ENCODE data around the gene RNF145.

DNA sequence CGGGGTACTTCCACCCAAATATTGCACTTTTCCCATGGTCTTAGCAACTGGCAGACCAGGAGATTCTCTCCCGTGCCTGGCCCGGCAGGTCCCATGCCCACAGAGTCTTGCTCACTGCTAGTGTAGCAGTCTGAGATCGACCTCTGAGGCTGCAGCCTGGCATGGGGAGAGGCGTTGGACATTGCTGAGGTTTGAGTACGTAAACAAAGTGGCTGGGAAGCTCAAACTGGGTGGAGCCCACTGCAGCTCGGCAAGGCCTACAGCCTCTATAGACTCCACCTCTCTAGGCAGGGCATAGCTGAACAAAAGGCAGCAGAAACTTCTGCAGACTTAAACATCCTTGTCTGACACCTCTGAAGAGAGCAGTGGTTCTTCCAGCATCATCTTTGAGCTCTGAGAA is 69.6 kb downstream of the RNF145 start:
- TF ChIP-seq, protein P1, sequence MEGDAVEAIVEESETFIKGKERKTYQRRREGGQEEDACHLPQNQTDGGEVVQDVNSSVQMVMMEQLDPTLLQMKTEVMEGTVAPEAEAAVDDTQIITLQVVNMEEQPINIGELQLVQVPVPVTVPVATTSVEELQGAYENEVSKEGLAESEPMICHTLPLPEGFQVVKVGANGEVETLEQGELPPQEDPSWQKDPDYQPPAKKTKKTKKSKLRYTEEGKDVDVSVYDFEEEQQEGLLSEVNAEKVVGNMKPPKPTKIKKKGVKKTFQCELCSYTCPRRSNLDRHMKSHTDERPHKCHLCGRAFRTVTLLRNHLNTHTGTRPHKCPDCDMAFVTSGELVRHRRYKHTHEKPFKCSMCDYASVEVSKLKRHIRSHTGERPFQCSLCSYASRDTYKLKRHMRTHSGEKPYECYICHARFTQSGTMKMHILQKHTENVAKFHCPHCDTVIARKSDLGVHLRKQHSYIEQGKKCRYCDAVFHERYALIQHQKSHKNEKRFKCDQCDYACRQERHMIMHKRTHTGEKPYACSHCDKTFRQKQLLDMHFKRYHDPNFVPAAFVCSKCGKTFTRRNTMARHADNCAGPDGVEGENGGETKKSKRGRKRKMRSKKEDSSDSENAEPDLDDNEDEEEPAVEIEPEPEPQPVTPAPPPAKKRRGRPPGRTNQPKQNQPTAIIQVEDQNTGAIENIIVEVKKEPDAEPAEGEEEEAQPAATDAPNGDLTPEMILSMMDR (IDR thresholded peaks at IDR 0.05) = no peak
- TF ChIP-seq POLR2A (IDR thresholded peaks at IDR 0.05) = no peak

Measured in uterus (tissue), 2 donors.